NCI-H128 (cell line): ENCODE measurements around the gene RPS8.
"Not testable (repeated sequence)": the region's sequence is repeated elsewhere in the genome, so short reads cannot be mapped to it uniquely, and the experiment has no call there.

ENCODE experiments used
- DNase-seq: peaks from one replicate; lab custom pipeline; 2025; ENCODE audit not compliant: unreplicated experiment; lab: John Stamatoyannopoulos, UW

RPS8 gene

DNA sequence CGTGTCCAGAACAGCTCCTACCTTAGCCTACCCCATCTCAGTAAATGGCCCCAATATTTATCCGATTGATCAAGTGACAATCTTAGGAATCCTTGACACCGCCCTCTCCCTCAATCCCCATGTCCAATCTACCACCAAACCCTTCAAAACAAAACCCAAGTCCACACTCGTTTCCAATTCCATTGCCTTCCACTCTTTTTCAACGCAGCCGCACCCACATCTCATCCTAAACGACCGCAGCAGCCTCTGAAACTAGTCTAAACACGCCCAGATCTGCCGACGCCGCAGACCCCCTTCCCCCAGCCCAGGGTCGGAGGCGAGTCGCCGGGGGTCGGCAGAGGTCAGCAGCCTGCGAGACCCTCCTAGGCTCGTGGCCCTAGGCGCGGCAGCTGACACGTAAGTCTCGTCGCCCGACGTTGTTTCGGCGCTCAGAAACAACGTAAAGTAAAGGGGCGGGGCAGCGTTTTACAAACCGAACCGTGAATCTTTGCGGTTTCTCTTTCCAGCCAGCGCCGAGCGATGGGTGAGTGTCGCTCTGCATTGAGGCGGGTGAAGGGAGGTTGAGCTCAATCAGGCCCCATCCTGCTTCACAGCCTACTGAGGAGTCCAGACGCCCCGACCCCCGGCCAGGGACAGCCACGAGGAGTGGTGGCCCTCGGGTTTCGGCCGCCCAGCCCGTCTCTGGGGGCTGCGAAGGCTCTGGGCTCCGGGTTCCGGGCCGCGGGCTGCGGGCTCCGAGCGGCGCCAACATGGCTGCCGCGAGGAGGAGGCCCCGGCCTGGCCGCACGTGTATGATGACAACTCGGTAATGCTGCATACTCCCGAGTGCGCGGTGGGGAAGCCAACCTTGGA, at the start of gene RPS8:
Gene RPS8, plus strand, starts transcription at position 463 of the 852 bp plus-strand sequence. Its CDS starts 57 bp downstream, at position 520.
- peak; percentile 95 for DNase-seq

DNA sequence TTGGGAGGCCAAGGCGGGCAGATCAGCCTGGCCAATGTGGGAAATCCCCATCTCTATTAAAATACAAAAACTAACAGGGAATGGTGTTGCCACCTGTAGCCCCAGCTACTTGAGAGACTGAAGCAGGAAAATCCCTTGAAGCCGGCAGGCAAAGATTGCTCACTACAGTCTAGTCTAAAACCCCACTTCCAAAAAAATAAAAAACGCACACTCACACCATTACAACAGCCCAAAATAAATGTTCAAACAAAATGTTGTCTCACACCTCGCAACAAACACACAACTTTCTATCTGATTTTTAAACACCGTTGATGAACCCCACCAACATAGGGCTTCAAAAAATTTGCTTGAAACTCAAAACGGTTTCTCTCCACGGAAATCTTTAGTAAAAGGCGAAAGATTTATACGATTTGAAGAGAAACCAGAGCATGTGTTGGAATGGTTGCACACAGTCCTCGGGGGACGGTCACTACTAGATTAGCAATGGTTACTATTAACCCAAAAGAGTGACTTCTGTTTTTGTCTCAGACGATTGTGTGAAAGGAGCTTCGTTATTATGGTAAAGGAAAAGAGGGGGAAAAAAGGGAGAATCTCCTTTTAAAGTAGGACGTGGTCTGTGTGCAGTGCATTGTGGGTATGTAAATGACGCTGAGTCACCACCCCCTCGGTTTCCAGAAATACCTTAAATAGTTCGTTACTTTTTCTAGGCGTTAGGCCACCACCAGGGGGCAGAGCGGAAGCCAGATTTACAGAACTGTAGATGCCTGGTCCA, 44.4 kb upstream of the RPS8 start, which contains the start of gene RNU5D-1:
Gene RNU5D-1, minus strand, starts transcription at position 430 of the 772 bp plus-strand sequence.
- peak; percentile 90 for DNase-seq

DNA sequence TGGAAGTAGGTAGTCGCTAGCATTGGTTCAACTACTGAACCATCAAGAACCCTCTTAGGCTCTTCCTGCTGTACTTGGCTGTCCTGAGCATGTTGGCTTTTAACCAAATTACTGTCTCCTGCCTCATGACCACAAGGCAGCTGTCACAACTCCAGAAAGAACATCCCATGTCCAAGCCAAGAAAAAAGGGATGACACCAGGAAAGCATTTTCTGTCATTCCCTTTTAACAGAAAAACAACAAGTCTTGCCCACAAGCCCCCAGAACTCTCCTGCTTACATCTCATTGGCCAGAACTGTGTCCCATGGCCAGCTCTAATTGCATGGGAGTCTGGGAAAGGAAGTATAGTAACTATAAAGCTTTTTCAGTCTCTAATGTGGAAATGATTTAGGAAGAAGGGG, 42.0 kb upstream of the RPS8 start:
- no peak for DNase-seq

DNA sequence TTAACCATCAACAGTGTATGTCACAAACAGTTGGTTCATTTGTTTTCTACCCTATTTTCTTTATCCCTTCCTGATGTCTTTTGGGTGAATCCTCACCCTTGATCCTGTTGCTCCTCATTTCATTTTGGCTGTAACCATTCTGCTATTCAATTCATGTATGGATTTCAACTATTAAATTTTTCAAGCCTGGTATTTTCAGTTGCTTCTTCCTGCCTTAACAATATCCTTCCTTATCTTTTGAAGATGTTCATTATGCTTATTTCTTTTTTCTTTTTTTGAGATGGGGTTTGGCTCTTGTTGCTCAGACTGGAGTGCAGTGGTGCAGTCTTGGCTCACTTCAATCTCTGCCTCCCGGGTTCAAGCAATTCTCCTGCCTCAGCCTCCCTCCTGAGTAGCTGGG, 41.6 kb upstream of the RPS8 start:
- DNase-seq = no peak

DNA sequence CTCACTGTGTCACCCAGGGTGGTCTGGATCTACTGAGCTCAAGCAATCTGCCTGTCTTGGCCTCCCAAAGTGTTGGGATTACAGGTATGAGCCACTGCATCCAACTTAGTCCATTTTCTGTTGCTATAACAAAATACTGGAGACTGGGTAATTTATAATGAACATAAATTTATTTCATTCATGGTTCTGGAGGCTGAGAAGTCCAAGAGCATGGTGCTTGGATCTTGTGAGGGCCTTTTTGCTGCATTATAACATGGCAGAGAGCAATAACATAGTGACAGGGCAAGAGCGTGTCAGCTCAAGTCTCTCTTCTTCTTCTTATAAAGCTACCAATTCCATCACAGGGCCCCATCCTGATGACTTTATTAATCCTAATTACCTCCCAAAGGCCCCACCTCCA, 39.3 kb upstream of the RPS8 start:
- DNase-seq = no peak

DNA sequence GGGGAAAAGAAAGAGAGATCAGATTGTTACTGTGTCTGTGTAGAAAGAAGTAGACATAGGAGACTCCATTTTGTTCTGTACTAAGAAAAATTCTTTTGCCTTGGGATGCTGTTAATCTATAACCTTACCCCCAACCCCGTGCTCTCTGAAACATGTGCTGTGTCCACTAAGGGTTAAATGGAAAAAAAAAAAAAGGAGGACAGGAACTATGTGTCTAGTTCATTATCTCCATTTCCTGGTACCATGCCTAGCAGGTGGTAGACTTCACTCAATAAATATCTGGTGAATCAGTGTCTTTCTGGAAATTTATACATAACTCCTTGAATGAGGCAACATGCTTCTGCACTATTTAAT, 36.4 kb upstream of the RPS8 start:
- not testable (repeated sequence) for DNase-seq

DNA sequence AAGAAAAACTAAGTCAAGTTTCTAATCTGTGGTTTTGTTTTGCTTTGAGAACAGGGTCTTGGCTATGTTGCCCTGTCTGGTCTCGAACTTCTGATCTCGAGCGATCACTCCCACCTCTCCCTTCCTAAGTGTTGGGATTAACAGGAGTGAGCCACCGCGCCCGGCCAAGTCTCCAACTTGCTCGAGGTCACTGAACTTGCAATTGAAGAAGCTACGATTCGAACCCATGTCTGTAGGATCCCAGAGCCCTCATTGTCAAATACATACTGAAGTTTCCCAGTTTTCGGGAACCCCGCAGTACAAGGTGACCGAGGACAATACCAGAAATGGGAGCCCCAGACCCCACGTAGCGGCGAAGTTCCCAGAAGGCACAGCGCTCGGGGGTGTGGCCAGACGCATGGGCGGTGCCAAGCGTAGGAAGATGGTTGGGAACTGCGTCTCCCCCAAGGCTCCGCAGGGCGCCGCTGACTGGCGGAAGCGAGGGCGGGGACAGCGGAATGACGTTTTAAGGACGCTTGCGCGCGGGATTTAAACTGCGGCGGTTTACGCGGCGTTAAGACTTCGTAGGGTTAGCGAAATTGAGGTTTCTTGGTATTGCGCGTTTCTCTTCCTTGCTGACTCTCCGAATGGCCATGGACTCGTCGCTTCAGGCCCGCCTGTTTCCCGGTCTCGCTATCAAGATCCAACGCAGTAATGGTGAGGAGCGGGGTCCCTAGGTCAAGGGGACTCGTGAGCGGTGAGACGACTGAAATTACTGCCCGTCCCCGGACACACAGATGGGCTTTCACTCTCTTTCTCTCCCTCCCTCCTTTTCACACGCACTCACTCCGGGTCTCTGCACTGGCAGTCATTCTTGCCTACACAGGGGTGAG, 35.8 kb upstream of the RPS8 start, which contains the start of gene KIF2C:
Gene KIF2C, plus strand, starts transcription at position 531 of the 872 bp plus-strand sequence. Its CDS starts 96 bp downstream, at position 627.
- DNase-seq = peak; percentile 98

DNA sequence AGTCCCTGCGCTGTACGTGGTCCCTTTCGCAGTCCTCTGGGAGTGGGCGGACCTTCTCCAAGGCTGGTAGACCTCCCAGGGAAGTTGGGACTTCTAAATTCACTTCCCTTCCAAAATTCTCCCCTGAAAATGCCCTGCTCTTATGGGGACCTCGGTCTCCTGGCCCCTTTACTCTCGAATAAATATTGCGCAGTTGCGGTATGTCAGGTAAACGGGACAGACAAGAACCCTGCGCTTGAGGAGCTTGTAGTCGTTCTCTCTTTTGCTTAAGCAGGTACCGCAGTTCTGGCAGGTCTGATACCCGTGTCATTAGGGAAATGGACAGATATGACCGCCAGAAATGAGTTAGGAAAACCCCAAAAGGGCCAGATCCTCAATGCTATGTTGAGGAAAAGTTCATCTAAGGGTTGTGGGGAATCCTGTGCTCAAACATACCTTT, 35.1 kb upstream of the RPS8 start:
- DNase-seq = no peak

DNA sequence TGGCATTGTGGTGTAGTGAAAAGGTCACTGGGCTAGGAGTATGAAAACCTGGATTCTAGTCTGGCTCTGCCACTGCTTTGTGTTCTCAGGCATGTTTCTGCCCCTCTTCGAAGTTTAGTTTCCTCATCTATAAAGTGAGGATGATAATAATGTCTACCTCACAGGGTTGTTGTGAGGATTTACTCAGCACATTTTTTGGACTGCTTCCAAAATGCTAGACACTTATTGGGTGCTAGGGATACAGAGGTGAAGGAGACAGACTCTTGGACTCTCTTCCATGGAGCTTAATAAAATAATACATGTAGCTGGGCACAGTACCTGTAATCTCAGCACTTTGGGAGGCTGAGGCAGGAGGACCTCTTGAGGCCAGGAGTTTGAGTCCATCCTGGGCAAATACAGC, 32.1 kb upstream of the RPS8 start:
- no peak for DNase-seq

DNA sequence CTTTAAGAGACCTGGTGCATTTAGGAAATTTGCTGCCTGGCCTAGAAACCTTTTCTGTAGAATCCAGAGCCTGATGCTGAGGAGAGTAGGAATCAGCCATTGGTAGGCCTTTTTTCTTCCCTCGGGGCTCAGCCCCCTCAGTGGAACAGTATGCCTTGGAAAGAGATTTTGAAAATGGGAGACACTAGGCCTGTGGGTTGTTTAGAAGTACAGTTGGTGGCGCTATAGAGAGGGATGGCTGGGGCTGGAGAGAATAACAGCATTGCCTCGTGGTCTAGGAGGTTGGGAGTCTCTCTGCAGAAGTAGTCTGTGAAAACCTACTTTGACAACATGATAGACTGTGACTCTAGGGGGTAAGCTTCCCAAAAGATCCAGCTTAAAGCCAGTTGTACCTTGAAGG, 27.5 kb upstream of the RPS8 start:
- no peak for DNase-seq

DNA sequence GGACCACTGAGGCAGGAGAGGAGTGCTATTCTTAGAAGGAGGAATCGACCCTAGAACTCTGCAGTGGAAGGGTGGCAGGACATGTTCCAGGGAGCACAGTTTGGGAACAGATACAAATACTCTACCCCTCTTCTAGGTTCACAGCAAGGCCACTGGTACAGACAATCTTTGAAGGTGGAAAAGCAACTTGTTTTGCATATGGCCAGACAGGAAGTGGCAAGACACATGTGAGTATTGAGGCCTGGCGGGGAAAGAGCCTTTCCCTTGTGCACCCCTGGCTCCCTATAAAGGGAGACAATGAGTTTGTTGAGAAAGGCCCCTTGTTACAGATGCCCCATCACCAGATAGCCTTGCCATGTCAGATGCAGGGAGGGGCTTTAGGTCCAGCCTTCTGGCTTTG, 17.9 kb upstream of the RPS8 start:
- no peak for DNase-seq

DNA sequence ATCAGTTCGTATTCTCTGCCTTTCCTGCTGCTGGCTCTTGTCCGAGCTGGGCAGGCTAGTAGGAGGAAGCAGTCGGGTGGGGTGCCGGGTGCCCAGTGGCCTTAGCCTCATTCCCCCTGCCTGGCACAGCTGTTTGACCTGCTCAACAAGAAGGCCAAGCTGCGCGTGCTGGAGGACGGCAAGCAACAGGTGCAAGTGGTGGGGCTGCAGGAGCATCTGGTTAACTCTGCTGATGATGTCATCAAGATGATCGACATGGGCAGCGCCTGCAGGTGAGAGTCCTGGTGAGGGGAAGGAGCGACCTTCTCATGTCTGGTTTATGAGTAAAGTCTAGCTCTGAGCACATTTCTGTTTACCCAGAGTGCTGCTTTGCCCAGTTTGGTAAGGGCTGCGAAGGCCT, 16.3 kb upstream of the RPS8 start:
- no peak for DNase-seq

DNA sequence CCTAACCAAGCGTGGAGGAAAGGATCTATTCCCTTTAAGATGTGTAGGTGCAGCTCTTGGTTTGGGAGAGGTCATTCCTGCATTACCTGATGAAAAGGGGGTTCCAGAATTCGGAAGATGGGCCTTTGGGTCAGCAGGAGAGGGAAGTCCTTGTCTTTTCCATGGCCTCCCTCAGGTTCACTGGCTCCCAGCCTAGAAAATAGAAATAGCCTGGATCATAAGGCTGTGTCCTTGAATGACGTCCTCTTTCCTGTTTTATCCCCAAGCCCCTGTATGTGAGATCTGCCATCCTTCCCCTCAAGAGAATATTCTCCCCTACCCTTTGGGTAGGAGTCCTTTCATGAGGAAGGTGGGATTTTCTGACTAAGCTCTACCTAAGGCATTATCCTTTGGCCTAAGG, 14.5 kb upstream of the RPS8 start:
- no peak for DNase-seq

DNA sequence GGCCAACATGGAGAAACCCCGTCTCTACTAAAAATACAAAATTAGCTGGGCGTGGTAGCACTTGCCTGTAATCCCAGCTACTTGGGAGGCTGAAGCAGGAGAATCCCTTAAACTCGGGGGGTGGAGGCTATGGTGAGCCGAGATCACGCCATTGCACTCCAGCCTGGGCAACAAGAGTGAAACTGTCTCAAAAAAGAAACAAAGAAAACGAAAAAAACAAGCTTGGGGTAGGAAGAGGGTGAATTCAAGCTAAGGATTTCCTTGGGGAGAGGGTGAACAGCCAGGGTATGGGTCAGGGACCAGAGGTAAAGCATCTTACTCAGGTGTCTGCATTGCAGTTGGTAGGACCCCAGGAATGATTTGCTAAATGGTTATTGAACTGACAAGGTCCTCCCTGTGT, 8.9 kb upstream of the RPS8 start:
- not testable (repeated sequence) for DNase-seq

DNA sequence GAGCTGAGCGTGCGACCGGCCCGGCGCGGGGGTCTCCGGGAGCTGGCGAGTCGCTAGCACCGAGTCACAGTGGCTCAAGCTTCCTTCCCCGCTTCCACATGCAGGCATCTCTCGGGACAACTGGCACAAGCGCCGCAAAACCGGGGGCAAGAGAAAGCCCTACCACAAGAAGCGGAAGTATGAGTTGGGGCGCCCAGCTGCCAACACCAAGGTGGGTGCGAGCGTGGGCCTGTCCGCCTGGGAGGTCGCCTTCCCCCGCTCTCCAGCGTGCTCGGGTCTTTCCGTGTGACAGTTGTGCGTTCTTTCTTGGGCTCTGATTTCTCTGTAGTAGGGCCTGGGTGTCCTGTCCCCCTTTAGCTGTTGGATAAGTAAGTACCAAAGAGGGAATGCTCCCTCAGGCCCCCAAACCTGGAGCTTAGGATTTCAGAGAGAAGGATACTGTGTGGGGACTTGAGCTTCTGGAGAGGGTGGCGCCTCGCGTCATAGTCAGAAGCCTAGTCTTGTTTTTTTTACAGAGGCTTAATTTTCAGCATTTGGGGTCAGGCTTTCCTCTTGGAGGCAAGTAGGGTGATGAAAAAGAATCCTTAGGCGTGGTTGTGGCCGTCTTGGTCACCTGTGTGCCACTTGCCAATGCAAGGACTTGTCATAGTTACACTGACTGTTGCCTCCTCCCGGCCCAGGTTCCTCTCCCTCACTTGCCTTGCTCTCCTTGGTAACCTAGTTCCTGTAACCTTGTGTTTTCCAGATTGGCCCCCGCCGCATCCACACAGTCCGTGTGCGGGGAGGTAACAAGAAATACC, 790 bp downstream of the RPS8 start:
- no peak for DNase-seq

DNA sequence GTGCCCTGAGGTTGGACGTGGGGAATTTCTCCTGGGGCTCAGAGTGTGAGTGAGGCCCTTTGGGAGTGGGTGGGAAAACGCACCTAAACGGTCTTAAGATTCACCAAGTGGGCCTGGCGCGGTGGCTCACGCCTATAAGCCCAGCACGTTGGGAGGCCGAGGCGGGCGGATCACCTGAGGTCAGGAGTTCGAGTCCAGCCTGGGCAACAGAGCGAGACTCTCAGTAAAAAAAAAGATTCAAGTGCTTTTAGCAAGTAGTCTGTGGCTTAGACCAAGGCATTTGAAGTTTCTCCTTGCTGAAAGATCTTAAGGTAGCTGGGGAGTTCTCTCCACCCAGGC, 1.4 kb downstream of the RPS8 start:
- DNase-seq = no peak

DNA sequence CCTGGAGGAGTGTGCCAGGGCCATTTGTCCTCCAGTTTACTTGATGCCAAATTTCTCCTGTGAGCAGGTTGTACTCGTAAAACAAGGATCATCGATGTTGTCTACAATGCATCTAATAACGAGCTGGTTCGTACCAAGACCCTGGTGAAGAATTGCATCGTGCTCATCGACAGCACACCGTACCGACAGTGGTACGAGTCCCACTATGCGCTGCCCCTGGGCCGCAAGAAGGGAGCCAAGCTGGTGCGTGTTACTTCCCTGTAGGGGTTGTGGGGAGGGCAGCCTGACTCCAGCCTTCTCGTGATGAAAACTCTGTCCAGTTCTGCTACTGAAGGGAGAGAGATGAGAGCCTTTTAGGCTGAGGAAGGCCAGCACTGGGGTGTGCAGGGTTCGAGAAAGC, 2.2 kb downstream of the RPS8 start:
- no peak for DNase-seq

DNA sequence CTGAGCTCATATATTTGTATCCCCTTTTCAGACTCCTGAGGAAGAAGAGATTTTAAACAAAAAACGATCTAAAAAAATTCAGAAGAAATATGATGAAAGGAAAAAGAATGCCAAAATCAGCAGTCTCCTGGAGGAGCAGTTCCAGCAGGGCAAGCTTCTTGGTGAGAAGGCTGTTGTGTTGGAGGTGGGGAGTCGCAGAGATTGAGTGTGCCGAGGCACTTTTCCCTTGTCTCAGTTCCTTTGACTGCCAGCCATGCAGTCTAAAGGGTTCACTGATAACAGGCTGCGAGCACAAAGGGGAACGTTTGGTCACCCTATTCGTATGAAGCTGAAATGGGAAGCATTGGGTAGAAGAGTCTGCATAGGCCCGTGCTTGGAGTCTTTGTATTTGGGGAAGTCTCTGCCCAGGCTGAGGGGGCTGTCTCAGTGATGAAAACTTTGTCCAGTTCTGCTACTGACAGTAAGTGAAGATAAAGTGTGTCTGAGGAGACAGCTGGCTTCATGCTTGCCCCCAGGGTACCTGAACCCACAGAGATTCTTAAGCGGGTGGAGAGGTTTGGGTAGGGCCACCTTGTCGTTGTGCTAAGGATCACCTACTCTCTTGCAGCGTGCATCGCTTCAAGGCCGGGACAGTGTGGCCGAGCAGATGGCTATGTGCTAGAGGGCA, 2.8 kb downstream of the RPS8 start:
- DNase-seq = no peak

DNA sequence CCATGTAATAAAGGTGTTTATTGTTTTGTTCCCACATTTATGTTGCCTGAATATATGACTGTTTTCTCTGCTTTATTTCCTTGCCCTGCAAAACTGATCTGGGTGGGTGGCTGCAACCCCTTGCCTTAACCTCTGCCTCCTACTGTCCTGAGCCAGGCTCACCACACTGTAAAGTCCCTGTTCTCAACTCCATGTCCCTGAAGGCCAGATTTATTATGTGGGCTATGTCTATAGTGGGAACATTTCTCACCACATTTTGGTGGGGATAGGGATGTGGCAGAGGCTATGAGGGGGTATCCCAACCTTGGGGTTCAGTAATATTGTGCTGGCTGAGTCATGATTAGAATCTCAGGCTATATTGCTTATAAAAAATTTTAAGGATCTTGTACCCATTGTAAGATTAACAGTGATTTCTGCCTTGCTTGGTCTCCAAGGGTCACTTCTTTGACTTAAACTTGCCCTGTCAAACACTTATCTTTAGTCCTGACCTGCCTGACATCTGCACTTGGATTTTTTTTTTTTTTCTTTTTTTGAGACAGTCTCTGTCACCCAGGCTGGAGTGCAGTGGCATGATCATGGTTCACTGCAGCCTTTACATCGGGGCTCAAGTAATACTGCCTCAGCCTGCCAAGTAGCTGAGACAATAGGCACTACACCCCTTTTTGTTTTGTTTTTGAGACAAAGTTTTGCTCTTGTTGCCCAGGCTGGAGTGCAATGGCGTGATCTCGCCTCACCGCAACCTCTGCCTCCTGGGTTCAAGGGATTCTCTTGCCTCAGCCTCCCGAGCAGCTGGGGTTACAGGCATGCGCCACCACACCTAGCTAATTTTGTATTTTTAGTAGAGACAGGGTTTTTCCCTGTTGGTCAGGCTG, 3.6 kb downstream of the RPS8 start:
- DNase-seq = no peak
